Activated T-cell treated with anti-CD3 and anti-CD28 coated beads for 24 hours (primary cell): ENCODE measurements around the gene ZNF670.
A peak's percentile ranks its signal among the peaks of the same experiment; 100 is the strongest.
"Not testable (repeated sequence)": the region's sequence is repeated elsewhere in the genome, so short reads cannot be mapped to it uniquely, and the experiment has no call there.

Experiments used
- DNase-seq: peaks from one replicate; pipeline ENCODE4 v3.0.0-alpha.2; 2020; ENCODE audit warnings: low read depth

ZNF670 gene

DNA sequence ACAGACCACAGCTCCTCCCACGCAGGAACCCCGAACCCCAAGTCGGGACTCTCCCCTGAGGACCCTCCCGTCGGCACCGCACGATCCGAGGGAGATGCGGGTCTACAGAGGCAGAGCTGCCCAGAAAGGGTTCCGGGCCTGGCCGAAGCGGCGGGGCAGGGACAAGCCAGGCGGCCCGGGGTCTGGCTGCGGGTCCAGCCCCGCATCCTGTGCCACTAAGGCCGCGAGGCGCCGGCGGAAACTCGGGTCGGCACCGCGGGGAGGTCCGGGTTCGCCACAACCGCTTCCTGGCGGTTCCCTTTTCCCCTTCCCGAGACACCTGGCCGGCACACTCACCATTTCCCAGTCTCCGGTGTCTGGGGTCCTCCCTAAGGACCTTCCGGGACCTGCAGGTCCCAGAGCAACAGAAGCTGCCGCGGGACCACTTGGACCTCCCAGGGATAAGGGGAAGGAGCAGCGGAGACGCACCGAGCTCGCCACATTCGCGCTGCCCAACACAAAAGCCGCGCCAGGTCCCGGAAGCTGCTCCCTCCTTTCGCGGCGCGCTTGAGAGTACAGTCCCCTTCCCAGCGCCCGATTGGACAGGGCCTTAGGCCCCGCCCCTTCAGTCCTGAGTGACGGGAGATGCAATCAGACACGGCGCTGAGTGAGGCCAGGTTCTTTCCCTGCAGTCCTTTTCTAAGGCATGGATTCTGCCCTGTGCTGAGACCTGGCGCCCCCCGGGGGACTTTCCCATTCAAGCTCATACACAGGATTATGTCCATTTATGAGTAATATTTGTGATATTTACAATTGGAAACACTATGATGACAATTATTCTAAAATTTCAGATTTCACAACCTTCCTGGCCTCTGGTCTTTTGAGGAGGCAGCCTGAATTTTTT, at the start of gene ZNF670:
Gene ZNF670 (minus strand): TSS at position 554 of the 883 bp plus-strand sequence. CDS start 215 bp downstream, at position 339.
- DNase-seq: peak; percentile 89

DNA sequence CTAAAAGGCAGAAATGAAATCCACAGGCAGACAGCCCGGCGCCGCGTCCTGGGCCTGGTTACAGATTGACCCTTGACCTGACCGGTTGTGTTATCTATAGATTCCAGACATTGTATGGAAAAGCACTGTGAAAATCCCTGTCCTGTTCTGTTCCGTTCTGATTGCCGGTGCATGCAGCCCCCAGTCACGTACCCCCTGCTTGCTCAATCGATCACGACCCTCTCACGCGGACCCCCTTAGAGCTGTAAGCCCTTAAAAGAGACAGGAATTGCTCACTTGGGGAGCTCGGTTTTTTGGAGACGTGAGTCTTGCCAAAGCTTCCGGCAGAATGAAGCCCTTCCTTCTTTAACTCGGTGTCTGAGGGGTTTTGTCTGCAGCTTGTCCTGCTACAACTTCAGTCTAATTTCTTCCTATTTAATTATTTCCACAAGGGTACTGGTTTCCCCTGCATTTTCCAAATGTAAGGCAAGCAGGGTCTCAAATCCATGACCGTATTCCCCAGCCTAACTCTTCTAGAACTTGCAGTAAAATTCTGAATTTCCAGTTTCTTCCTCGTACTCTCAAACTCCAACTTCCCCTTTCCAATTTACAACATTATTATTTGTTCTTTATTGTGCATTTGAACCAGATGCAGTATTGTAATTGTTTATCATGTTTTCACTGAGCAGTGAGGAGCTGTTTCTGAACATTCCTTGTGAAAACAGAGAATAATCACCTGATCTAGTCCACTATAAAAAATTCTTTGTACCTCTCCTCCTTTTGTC, 49.1 kb upstream of the ZNF670 start:
- DNase-seq: not testable (repeated sequence)

DNA sequence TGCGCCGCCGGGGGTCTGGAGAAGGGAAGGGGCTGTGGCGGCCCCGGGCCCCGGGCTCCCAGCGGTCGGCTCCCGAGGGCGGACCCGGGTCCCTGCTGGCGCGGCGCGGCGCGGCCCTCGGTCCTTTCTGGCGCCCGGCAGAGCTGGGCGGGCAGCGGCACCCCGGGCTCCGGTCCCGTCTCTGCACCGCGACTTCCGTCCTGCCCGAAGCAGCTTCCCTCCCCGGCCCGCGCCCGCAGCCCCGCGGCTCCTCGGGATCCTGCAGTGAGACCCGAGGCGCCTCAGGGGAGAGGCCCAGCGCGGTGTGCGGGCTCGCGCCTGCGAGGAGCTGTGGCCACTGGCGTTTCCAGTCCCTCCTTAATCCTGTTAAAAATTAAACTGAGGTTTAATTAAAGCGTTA, 48.0 kb upstream of the ZNF670 start:
- not testable (repeated sequence) for DNase-seq

DNA sequence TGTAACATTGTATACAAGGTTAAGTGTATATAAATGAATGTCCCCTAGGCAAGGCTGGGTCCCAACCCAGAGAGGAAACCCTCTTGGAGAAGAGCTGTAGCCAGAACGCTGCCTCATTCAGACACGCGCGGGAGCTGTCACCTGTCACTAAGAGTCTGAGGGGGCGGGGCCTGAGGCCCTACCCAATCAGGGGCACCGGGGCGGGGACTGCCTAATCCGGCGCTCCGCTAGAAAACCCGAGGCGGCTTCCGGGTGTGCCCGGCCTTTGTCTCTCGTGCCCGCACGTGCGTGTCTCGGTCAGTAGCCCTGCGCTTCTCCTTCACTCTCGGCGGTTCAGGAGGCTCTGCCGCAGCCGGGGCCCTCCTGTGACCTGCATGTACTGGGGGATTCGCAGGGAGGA, 47.6 kb upstream of the ZNF670 start:
- not testable (repeated sequence) for DNase-seq

DNA sequence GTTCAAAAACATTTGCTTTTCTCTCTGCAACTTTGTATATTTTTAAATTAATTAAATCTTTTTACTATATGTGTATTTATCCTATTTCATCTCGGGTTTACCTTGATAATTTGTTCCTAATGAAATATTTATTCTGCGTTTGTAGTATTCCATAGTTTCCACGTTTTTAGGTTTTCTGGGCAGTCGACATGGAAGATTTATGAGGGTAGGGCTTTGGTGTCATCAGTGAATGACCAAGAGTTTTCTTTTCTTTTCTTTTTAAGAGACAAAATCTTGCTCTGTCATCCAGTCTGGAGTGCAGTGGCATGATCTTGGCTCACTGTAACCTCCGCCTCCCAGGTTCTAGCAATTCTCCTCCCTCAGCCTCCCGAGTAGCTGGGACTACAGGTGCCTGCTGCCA, 42.8 kb upstream of the ZNF670 start:
- DNase-seq: no peak

DNA sequence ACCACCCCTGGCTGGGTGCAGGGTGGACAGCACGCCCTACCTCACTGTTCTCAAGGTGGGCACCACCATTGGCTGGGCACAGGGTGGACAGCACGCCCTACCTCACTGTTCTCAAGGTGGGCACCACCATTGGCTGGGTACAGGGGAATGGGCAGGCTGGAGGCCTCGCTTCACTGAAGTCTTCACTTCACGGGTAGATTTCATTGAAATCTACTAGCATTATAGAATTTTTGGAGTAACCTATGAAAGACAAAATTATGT, 41.7 kb upstream of the ZNF670 start:
- not testable (repeated sequence) for DNase-seq

DNA sequence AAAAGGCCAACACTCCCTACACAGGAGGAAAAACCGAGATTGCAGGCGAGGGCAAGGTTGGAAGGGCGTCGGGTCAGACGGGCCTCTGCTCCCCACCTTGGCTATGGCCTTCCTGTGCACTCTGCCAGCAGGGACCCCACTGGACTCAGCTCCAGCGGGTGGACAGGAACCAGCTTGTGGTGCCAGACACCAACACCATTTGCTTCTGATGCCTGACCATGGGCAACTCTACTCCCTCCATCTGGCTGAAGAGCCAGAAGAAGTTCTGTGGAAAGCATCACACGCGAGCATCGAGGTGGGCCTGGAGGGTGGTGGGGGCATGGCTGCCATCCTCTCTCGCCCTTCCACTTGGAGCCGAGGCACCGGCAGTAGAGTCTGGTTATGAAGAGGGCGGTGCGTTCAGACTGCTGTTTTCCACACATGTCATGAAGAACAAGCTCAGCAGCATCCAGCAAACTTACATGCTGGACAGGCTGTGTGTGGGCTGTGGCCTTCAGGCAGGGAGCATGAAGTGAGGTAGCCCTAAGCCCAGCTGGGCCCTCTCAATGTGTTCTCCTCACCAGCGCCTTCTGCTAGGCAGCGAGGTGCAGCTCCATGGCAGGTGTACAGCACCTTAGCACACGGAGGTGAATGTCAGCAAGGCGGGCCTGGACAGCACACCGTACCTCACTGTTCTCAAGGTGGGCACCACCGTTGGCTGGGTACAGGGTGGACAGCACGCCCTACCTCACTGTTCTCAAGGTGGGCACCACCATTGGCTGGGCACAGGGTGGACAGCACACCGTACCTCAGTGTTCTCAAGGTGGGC, 41.2 kb upstream of the ZNF670 start:
- DNase-seq: no peak

DNA sequence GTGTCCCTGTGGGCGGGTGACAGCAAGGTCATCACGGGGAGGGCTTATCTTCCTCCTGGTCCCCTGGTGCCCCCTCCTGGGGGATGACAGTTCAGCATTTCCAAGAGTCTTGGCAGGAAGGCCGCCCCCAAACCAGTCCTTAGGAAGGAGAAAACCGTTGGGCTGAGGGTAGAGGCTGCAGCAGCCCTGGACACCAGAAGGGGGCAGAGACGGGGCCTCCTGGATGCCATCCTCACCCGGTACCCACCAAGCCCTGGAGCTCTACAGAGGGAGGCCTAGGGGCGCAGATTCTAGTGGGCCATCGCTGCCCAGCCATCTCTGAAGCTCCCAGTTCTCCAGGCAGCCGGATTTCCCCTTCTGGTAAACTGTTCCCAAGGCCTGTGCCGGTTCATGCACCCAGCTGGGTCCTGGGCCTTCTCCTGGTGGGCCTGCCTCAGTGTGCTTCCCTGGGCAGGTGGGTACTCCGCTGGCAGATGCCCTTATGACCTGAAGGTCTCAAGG, 40.4 kb upstream of the ZNF670 start:
- no peak for DNase-seq

DNA sequence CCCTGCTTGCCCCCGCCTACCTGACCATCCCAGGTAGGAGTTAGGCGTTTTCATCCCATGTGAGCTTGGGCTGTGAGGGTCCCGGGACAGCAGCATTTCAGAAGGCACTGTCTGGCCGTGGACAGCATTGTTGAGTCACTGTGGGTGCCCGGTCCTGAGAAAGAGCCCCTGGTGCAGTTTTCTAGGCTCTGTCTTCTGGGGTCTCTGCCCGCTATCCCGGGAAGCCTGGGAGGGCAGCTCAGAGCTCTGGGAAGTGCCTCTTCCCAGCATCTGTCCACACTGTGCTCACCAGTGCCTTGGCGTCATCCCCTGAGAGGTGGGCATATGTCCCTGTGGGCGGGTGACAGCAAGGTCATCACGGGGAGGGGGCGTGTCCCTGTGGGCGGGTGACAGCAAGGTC, 36.9 kb upstream of the ZNF670 start:
- no peak for DNase-seq

DNA sequence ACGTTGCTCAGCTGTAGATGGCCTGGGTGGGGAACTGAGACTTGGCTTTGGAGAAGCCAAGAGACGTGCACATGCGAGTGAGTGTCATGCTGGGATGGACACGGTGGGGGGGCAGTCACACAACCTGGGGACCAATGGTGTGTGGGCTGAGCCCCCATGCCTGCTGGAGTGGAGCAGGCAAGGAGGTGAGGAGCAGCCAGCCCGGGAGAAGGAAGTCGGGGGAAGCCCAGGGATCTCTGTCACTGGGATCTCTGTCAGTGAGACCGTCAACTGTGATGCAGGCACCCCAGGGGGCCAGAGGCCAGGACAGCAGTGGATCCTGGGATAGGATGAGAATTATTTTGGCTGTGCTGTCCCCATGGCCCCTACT, 36.5 kb upstream of the ZNF670 start:
- DNase-seq: no peak

DNA sequence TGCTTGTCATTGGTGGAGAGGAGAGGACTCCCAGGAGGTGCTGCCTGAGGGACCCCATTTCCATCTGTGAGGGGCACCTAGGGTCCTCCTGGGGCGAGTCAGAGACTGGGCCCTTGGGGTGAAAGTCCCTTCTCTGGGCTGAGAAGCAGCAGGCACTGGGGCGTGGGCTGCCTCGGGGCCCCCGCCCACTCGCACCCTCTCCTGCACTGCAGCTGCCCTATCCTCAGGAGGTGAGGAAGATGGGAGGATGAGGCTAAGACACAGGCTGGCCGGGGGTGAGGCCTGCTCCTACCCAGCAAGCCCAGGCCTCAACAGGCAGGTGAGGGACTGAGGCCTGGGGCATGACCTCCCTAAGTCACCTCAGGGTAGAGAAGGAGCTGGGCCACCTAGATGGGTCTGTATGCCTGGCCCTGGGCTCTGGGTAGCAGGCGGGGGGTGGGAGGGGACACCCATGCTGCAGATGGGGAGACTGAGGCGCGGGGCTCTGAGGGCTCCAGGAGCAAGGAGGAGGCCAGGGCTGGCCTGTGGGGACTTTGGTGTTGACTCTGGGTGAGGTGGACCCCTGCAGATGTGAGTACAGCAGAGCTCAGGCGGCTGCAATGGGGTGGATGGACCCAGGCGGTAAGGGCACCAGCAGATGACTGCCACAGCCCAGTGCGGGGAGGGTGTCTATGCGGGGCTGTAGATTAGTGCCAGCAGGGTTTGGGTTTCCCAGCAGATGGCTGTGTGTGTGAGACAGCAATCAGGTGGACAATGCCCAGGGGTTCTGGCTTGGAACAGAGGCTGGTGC, 35.9 kb upstream of the ZNF670 start:
- no peak for DNase-seq

DNA sequence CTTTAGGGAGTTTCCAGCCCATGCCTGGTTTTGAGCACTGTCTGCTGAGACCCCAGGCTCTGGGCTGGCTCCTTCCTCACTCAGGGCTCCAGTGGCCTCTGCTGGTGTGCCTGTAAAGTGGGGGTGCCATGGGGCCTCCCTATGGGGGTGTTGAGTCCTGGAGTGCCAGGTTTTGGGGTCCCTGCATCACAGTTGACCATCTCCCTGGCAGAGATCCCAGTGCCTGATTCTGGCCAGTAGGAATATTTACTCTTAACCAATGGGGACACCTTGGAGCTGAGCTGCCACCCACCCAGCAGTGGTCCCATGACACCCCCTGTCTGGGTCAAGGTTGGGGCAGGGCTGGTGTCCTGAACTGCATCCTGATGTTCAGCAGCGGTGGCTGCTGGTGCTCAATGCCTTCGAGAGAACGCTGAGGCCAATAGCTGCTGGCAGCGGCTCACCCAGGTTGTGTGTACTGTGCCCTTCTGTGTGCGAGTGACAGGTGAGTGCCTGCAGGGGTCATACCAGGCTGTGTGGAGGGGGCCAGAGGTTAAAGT, 35.2 kb upstream of the ZNF670 start:
- no peak for DNase-seq

DNA sequence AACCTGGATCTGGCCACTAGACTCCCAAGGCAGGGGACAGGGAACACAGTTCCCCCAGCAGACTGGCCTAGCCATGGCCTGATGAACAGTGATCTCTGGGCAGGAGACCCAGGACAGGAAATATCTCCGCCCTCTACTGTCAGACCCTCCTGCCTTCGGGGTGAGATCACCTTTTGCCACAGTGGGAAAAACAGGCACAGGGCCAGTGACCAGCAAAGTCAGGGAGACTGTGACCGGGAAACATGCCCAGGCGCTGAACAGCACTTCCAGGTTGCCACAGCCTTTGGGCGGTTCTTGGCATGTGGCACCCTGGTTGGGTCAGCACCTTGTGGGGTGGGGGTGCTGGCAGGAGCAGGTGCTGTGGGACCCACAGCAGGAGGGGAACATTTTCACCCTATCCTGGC, 34.5 kb upstream of the ZNF670 start:
- no peak for DNase-seq

DNA sequence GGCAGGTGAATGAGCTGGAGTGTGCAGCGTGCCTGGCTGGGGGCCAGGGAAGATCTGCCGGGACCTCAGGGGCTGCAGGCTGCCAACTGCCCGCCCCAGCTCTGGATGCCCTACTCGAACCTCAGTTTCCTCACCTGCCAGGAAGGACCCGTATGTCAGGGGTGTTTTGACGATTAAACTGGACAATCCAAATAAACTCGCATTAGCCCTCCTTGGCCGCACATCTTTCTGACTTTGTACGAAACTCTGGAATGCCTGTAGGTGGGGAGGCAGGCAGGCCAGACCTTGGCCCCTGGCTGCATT, 33.8 kb upstream of the ZNF670 start:
- DNase-seq: no peak

DNA sequence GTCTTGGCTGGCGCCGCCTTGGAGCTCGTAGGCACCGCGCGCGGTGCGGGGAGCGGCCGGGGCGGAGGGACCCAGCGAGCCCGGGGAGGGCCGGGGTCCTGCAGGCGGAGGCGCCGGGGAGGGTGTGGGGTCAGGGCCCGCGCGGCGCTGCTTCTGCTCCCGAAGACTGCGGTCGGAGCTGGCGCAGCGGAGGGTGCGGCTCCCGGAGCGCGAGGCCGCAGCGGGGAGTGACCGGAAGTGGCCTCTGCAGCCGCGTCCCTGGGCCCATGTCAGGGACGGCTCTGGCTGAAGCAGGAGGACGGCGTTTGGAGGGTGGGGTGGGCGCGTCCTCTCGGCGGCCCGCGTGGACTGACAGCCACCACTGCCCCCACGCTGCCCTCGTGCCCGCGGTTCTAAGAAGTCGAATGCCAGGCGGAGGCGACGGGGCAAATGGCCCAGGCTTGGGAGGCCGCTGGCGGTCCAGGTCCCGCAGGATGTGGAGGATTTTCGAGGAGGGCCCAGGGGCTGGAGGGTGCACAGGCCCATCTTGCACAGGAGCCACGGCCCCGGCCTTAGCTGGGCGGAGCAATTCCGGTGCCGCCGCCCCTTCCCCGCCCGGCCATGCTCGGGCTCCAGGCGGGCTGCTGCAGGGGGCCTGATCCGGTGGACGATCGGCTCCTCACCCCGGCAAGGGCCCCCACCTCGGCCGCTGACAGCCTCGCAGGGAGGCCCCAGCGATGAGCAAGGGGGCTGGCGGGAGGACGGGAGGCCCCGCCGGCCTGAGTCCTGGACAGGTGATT, 33.3 kb upstream of the ZNF670 start:
- DNase-seq: no peak

DNA sequence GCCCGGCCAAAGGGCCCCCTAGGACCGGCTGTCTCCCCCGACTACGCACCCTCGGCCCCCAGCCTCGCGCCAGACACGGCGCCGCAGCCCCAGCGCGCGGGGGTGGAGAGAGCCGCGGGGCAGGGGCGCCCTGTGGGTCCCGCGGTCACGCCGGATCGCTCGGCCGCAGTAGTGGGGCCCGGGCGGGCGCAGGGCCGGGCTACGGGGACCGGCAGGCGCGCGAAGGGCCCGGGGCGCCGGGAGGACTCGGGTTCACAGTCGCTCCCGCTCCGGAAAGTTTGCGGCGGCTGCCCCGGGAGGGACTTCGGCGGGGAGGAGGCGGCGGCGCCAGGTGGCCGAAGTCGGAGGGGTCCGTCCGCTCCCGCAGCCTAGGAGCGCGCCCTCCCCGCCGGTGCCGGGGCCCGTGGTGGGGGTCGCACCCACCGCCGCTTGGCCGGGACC, 32.7 kb upstream of the ZNF670 start:
- no peak for DNase-seq

DNA sequence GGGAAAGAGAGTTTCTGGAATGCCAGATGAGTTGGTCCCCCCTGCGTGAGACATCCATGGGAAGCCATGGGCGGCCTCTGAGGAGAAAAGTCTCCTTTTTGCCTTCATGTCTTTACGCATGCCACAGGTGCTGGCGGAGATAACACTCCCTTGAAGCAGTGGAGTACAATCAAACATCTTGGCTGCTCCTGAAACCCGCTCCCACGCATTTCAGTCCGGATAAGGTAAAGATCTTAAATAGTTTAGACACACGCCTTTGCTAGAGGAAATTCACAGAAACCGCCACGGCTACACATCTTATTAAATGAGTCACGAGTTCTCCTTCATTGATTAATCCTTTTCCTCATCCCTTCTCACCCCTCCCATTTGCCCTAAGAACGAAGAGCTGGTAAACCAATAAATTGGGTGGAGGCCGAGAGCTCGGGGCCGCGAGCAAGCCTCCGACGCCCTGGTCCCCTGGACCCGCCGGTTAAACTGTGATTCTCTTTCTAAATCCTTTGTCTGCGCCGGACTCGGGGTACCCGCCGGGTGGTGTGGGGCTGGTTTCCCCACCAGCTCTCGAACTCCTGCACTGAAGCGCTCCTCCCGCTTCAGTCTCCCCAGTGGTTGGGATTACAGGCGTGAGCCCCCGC, 32.1 kb upstream of the ZNF670 start:
- DNase-seq: no peak

DNA sequence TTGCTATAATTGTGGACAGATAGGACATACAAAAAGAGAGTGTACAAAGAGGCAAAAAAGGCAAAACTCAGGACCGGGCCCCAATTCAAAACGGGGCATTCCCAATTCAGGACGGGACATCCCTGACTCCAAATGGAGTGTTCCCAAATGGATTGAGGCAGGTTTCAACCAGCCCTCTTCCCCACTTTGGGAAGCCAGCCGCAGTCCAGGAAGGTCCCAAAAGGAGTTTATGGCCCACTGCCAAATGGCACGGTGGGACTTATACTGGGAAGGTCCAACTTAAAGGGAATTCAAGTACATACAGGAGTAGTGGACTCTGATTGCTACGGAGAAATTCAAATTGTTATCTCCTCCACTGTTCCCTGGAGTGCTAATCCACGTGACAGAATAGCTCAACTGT, 29.1 kb upstream of the ZNF670 start:
- no peak for DNase-seq

DNA sequence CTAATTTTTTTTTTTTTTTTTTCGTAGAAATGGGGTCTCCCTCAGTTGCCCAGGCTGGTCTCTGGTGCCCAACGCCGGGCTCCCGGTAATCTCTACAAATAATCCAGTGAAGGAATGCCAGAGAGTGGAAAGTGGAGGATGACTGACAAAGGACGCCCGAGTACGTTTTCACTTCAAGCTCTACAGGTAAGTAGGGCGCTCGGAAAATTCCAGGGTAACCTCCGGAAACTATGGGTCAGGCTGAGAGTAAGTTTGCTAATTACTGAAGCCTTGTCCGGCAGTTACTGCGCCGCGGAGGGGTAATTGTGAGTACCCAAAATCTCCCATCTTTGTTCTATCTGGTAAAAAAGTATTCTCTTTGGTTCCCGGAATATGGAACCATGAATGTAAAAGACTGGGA, 27.4 kb upstream of the ZNF670 start:
- DNase-seq: no peak

DNA sequence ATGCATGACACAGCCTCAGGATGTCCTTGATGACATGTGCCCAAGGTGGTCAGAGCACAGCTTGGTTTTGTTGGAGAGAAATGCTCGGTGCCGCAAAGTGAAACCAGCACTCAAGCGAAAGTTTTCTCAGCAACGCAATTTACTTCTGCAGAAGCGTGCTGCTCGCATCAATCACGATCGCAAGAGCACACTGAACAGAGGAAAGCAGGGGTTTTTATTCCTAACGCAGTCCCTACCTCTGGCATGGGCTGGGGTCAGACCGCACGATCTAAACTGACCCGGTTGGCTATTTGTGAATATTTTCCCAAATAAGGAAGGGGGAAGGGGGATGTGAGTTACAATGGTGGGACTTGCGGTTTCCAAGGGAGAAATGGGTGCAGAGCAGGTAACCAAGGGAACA, 26.4 kb upstream of the ZNF670 start:
- no peak for DNase-seq
